Testis (tissue), 3 donors: ENCODE data around the gene AATF. TPM values are rescaled to one million over a fixed set of nuclear protein-coding genes. Genes with fewer than 3 reads are reported as not detected.

ENCODE experiments used
- DNase-seq: peaks from one replicate; pipeline ENCODE4 v3.0.0-alpha.2; 2019
- H3K27ac ChIP-seq, 2 donors: fragments of 200-600 bp; sonication (generic); one replicate each; pipeline ENCODE4 v1.5.1; 2019
- H3K27me3 ChIP-seq: fragments of 200-600 bp; sonication (generic); one replicate; pipeline ENCODE4 v1.5.1; 2019
- H3K36me3 ChIP-seq: fragments of 200-600 bp; sonication (generic); one replicate; pipeline ENCODE4 v1.5.1; 2017; ENCODE audit warnings: low read depth; ENCODE audit errors: missing control alignments
- H3K4me1 ChIP-seq: fragments of 200-600 bp; sonication (generic); one replicate; pipeline ENCODE4 v1.5.1; 2019
- H3K4me3 ChIP-seq, 2 donors: fragments of 200-600 bp; sonication (generic); one replicate each; pipeline ENCODE4 v1.5.1; 2017 to 2019
- H3K9me3 ChIP-seq: fragments of 200-600 bp; sonication (generic); one replicate; pipeline ENCODE4 v1.5.1; 2017
- CTCF ChIP-seq, 3 experiments: fragments of 450-650 bp in 2 of 3; fragments of 200-600 bp in 1 of 3; sonication (generic) in 1 of 3; IDR thresholded peaks; one replicate each; pipeline ENCODE4 v1.5.1; 2016 to 2019; ENCODE audit warnings: antibody characterized with exemption in 3 of 3, mild to moderate bottlenecking in 2 of 3, moderate library complexity in 1 of 3
- POLR2A ChIP-seq: fragments of 450-650 bp; IDR thresholded peaks from one replicate; pipeline ENCODE4 v1.6.1; 2017; ENCODE audit warnings: antibody characterized with exemption, mild to moderate bottlenecking, moderate library complexity
- WGBS, 2 donors: methylation state at CpG; one replicate each; pipeline ENCODE4 v1.1.5; 2018; 5-methylcytosine and 5-hydroxymethylcytosine counted together
- intact Hi-C: fragments of 100-400 bp; cut with DNase I; formaldehyde crosslinking; loops from one replicate; pipeline ENCODE4 v1.15.1; 2023; ENCODE audit warnings: low total_unique reads
- polyA plus RNA-seq: library from polyadenylated mRNA; stranded (reverse); fragments of 350-450 nt; fragmentation: Illumina TruSeq; extraction: RNeasy Lipid Tissue Mini Kit (QIAGEN cat#74804); gene quantifications from one replicate; pipeline ENCODE4 v1.2.3, GENCODE V29; 2014; ENCODE audit warnings: low read depth, low replicate concordance; ENCODE audit not compliant: insufficient read depth
- total RNA-seq, 2 donors: library from RNA; depleted of rRNA; stranded (reverse); fragments of >200 nt; gene quantifications; one replicate each; pipeline ENCODE4 v1.2.3, GENCODE V29; 2016

The AATF gene
- total and polyA plus RNA-seq, 3 donors from 2014 or later: 38.7 to 57.9 (median 39.5) TPM

GRCh38 chr17:37025847-37026530 lies 77.2 kb downstream of the AATF start:
- H3K36me3 ChIP-seq: no peaks in the 10 kb centered on the region
- TF ChIP-seq CTCF (IDR thresholded peaks at IDR 0.05): no peak
- TF ChIP-seq POLR2A: no peak
- H3K27me3 ChIP-seq: no peaks in the 10 kb centered on the region
- H3K4me1 ChIP-seq: no peaks in the 10 kb centered on the region
- intact Hi-C loops: no loop called here
- no peak overlapping the region for H3K4me3 ChIP-seq
- DNase-seq: no peak
- 91 to 92% methylated on average over 2 of the region's 2 CpGs for WGBS, 2 donors
- no peak overlapping the region for H3K27ac ChIP-seq
- H3K9me3 ChIP-seq: no peaks in the 10 kb centered on the region

GRCh38 chr17:37026531-37026869 lies 77.7 kb downstream of the AATF start:
- Histone ChIP-seq H3K4me1 (no peaks in the 10 kb centered on the region), H3K27ac (no peak overlapping the region), H3K27me3 (no peaks in the 10 kb centered on the region), H3K36me3 (no peaks in the 10 kb centered on the region), H3K9me3 (no peaks in the 10 kb centered on the region), H3K4me3 (no peak overlapping the region)
- no peak for DNase-seq
- no peak for TF ChIP-seq POLR2A
- no peak for TF ChIP-seq CTCF (IDR thresholded peaks at IDR 0.05)
- 81 to 89% methylated on average over 1 of the region's 1 CpG for WGBS, 2 donors
- intact Hi-C loops: no loop called here

- no peaks in the 10 kb centered on the region for H3K9me3 ChIP-seq
- H3K27ac ChIP-seq: no peak overlapping the region
- no peak overlapping the region for H3K4me3 ChIP-seq
- intact Hi-C loops: no loop called here
- H3K27me3 ChIP-seq: no peaks in the 10 kb centered on the region
- 93 to 97% methylated on average over 4 of the region's 4 CpGs for WGBS, 2 donors
- TF ChIP-seq POLR2A (no peak), CTCF (IDR thresholded peaks at IDR 0.05) (no peak)
- DNase-seq: no peak
- no peaks in the 10 kb centered on the region for H3K36me3 ChIP-seq
- H3K4me1 ChIP-seq: no peaks in the 10 kb centered on the region
Measured at GRCh38 chr17:37028040-37028439, 79.3 kb downstream of the AATF start.

GRCh38 chr17:37031493-37032083 lies 82.8 kb downstream of the AATF start:
- H3K36me3 ChIP-seq: no peaks in the 10 kb centered on the region
- no peak for DNase-seq
- TF ChIP-seq POLR2A (no peak), CTCF (IDR thresholded peaks at IDR 0.05) (no peak)
- H3K9me3 ChIP-seq: no peaks in the 10 kb centered on the region
- 92 to 98% methylated on average over 4 of the region's 4 CpGs for WGBS, 2 donors
- H3K4me1 ChIP-seq: no peaks in the 10 kb centered on the region
- intact Hi-C loops: no loop called here
- no peak overlapping the region for H3K4me3 ChIP-seq
- no peaks in the 10 kb centered on the region for H3K27me3 ChIP-seq
- no peak overlapping the region for H3K27ac ChIP-seq

- intact Hi-C loops: no loop called here
- Histone ChIP-seq H3K4me1 (no peaks in the 10 kb centered on the region), H3K9me3 (no peaks in the 10 kb centered on the region), H3K36me3 (no peaks in the 10 kb centered on the region), H3K4me3 (no peak overlapping the region), H3K27me3 (no peaks in the 10 kb centered on the region), H3K27ac (no peak overlapping the region)
- TF ChIP-seq CTCF (IDR thresholded peaks at IDR 0.05): no peak
- no peak for TF ChIP-seq POLR2A
- no peak for DNase-seq
- WGBS, 2 donors: 96 to 97% methylated on average over 5 of the region's 5 CpGs
Measured at GRCh38 chr17:37037590-37038155, 88.9 kb downstream of the AATF start.
